22Rv1 (cell line): ENCODE results near the gene ERGIC1.

Experiments
- H3K27ac ChIP-seq: fragments of 450-650 bp; 2 replicates; pipeline ENCODE4 v1.5.1; 2017
- CTCF ChIP-seq: fragments of 450-650 bp; IDR thresholded peaks from 2 replicates; pipeline ENCODE4 v1.5.1; 2017; ENCODE audit warnings: mild to moderate bottlenecking
- ZFX ChIP-seq: fragments of 450-650 bp; IDR thresholded peaks from 2 replicates; pipeline ENCODE4 v1.6.1; 2017; ENCODE audit warnings: antibody characterized with exemption, borderline replicate concordance

Gene ERGIC1

GRCh38 chr5:172834415-172835289, 601 bp downstream of the ERGIC1 start:
- TF ChIP-seq CTCF = no peak
- no peak for TF ChIP-seq ZFX
- peak overlapping the region; percentile 94 for H3K27ac ChIP-seq

DNA sequence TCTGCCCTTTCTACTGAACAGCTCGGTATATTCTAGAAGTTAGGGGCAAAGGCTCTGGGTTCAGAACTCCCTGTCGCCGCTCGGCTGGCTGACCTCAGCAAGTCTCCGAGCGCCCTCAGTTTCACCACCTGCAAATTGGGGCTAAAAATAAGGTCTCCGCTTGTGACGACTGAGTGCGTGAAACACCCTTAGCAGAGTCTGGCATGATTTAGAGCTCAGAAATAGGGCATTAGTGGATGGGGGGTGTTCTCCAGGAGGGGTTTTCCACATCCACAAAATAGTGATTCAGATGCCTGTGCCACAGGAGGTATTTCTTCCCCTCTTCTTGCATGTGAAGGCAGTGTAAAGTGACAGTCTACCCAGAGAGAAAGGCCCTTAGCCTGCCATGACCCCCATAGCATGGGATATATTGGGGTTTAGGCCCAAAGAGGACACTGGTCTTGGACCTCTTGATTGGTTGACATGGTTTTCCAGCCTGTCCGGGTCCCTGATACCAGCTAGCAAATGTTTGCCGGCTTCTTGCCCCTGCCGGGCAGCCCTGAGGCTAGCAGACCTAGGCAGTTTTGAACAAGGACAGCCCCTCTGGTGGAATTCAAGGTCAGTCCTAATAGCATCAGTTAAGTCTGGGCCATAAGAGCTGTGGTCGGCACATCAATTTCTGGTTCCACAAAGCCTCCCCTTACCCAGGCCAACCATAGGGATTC, 1.4 kb downstream of the ERGIC1 start:
- TF ChIP-seq ZFX = no peak
- TF ChIP-seq CTCF = no peak
- H3K27ac ChIP-seq = peak overlapping the region; percentile 94

- no peak for TF ChIP-seq ZFX
- TF ChIP-seq CTCF = no peak
- H3K27ac ChIP-seq = peak overlapping the region; percentile 94
Measured at GRCh38 chr5:172835994-172836356, 1.9 kb downstream of the ERGIC1 start.

GRCh38 chr5:172837640-172838039, 3.6 kb downstream of the ERGIC1 start:
- H3K27ac ChIP-seq = peak overlapping the region; percentile 94

DNA sequence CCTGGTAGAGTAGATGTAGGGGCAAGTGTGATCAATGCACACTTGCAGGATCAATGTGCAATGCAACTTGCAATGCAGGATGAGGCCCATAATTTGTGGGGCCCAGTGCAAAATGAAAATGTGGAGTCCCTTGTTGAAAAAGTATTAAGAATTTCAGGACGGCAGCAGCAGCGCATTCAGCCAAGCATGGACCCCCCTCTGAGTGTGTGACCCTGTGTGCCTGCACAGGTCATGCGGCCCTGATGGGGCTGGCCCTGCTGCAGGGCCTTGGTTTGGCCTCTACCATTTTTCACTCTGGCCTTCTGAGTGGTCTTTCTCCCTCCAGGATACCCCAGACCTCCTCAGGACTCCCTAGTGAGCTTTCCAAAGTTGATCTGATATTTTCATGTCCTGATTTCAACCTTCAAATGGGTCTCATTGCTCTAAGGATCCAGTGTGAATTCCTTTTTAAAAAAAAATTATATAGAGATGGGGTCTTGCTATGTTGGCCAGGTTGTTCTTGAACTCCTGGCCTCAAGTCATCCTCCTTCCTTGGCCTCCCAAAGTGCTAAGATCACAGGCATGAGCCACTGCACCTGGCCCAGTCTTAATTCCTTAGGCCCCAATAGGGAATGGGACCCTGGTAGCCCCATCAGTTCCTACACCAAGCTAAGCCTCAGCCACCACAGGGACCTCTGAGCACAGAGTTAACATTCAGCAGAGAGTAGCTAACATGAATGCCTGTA, 4.3 kb downstream of the ERGIC1 start:
- peak overlapping the region; percentile 94 for H3K27ac ChIP-seq
- TF ChIP-seq ZFX = no peak
- TF ChIP-seq CTCF = no peak

More at GRCh38 chr5:172837640-172838039, 3.6 kb downstream of the ERGIC1 start:
- TF ChIP-seq CTCF (no peak), ZFX (no peak)

DNA sequence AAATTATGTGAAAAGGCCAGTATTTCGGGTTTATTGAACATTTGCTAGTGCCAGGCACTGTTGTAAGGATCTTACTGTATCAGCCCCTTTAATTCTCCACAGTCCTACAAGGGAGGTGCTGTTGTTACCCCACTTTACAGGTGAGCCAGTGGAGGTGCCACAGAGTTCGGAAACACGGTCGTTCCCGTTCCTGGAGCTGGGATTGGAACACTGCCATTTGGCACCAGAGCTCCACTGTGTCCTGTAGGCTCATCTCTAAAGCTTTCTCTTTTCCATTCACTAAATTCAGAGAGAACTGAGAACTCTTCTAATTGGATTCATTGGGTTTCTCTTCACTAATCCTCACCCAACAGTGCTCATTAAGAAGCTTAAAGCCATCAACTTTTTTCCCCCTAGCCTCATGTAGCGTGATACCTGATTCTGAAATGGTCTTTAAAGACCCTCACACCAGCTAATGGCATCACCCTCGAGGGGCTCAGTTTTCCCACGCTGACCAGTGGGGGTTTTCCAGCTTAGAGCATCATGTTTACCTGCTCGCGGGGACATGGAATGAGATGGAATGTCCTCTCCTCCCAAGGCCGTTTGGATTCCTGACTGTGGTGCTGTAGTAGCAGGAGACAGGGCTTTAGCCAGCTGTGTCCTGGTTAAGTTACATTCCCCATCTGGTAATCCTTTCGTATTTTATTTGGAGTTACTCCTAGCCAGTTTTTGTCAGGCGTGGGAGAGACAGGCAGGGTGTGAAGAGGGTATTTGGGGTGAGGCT, 5.8 kb downstream of the ERGIC1 start:
- no peak for TF ChIP-seq ZFX
- TF ChIP-seq CTCF = no peak
- peak overlapping the region; percentile 94 for H3K27ac ChIP-seq
